ENCODE data around the gene DOCK8. TPM values are rescaled to one million over a fixed set of nuclear protein-coding genes. Genes with fewer than 3 reads are reported as not detected.

The DOCK8 gene
- total RNA-seq, 2 donors from 2014 or later, result 5.2 to 9.5 TPM

DNA sequence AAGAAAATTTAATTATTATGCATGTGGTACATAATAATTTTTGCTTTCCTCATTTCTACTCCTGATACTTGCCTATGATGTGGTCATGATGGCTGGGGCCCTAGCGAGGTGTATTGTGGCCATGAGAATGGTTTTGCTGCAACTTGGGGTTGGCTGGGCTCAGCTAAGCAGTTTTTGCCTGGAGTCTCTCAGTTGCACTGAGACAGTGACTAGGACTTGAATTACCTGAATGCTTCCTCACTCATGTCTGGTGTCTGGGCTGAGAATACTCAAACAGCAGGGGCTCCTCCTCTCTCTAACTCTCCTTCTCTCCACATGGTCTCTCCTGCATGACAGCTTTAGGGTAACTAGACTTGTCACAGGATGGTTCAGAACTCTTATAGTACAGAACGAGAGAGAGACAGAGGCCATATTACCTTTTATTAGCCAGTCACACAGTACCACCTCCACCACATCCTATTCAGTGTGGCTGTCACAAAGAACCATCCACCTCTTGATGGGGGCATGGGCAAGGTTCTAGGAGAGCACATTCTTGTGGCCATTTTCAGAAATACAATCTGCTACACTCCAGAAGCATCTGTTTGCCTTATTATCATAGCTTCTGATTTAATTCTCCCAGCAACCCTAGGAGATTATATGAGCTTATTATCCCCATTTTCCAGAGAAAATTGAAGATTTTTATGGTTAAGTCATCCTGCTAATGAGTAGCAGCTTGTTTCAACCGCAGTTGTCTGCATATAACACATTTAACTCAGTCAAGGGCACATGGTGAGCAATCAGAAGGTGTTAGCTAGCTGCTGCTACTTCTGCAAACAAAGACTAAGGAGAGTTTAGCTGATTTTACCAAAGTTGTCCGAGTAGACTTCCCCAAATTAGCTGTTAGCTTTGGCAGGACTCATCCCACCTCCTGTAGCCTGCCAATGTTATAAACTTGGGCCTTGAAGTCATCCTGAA lies 245.1 kb downstream of the DOCK8 start:
- TF ChIP-seq, protein P1, sequence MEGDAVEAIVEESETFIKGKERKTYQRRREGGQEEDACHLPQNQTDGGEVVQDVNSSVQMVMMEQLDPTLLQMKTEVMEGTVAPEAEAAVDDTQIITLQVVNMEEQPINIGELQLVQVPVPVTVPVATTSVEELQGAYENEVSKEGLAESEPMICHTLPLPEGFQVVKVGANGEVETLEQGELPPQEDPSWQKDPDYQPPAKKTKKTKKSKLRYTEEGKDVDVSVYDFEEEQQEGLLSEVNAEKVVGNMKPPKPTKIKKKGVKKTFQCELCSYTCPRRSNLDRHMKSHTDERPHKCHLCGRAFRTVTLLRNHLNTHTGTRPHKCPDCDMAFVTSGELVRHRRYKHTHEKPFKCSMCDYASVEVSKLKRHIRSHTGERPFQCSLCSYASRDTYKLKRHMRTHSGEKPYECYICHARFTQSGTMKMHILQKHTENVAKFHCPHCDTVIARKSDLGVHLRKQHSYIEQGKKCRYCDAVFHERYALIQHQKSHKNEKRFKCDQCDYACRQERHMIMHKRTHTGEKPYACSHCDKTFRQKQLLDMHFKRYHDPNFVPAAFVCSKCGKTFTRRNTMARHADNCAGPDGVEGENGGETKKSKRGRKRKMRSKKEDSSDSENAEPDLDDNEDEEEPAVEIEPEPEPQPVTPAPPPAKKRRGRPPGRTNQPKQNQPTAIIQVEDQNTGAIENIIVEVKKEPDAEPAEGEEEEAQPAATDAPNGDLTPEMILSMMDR (IDR thresholded peaks at IDR 0.05), result no peak
- Histone ChIP-seq H3K36me3 (no peaks in the 10 kb centered on the region), H3K9me3 (no peaks in the 10 kb centered on the region), H3K27ac (no peak overlapping the region), H3K27me3 (no peaks in the 10 kb centered on the region), H3K4me3 (no peak overlapping the region), H3K4me1 (no peaks in the 10 kb centered on the region)
- DNase-seq (ENCODE audit: low spot score), result no peak

DNA sequence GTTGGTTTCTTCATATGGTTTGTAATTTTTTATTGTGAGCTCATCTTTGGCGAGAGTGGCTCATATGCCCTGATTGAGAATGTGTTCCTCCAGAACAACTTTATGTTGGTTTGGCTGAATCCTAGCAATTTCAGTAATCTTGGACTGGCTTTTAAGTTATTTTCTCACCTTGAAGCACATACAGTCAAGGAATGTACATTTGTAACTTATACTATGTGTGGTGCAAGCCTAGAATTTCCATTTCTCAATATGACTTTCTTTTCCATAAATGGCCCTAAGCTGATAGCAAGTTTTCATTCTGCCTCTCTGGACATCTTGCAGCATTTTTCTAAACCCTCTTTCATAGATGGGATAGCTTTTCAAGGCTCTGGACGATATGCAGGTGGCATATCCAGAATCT lies 247.5 kb downstream of the DOCK8 start:
- DNase-seq (ENCODE audit: low spot score), result no peak
- no peaks in the 10 kb centered on the region for H3K27me3 ChIP-seq
- H3K4me3 ChIP-seq, result no peak overlapping the region
- no peaks in the 10 kb centered on the region for H3K4me1 ChIP-seq
- no peaks in the 10 kb centered on the region for H3K9me3 ChIP-seq
- TF ChIP-seq, protein P1 (IDR thresholded peaks at IDR 0.05), result no peak
- no peaks in the 10 kb centered on the region for H3K36me3 ChIP-seq
- no peak overlapping the region for H3K27ac ChIP-seq

DNA sequence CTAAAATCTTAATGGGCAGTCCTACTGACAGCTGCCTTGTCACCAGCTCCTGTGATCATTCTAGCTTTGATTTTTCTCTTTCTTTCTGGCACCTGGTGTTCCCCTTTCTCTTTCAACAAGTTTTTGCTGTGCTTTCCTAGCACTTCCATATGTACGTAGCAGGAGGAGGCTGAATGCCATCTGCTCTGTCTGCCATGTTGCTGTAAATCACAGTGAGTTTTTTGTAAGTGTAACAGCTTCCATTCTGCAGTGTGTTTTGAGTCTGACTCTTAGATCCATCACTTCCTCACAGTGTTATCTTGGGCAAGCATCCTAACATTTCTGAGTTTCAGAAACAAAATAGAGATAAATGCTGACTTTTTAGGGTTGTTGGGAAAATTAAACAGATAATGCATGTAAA lies 247.9 kb downstream of the DOCK8 start:
- DNase-seq (ENCODE audit: low spot score), result no peak
- Histone ChIP-seq H3K27ac (no peak overlapping the region), H3K27me3 (no peaks in the 10 kb centered on the region), H3K4me3 (no peak overlapping the region), H3K9me3 (no peaks in the 10 kb centered on the region), H3K36me3 (no peaks in the 10 kb centered on the region), H3K4me1 (no peaks in the 10 kb centered on the region)
- TF ChIP-seq, protein P1 (IDR thresholded peaks at IDR 0.05), result no peak

DNA sequence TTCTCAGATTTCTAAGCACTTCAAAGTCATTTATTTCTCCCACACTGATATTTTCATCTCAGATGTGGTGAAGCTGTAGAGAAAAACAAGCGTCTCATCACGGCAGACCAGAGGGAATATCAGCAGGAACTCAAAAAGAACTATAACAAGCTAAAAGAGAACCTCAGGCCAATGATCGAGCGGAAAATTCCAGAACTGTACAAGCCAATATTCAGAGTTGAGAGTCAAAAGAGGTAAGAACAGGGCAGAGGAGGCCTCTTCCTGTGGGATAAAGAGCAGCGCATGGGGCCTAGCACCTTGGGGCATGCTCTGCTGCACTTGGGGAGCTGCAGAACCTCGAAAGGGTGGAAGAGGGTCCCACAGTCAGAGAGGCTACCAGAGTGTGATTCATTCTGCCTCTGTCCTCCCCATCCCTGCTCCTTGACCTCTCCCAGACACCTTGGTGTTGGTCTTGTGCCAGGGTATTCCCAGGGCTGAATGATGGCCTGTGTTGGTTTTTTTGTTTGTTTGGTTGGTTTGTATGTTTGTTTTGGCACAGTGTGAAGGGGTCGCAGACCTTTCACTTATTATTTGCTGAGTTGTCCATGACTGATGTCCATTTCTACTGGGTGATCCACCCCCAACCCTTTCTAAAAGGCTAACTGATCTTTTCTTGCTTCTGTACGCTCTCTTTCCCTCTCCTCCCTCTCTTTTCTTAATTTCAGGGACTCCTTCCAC lies 248.9 kb downstream of the DOCK8 start:
- peaks cover 0 to 5% of the 10 kb centered on the region in 2 donors for H3K4me1 ChIP-seq
- no peaks in the 10 kb centered on the region for H3K9me3 ChIP-seq
- H3K4me3 ChIP-seq, result no peak overlapping the region
- no peak for DNase-seq (ENCODE audit: low spot score)
- TF ChIP-seq, protein P1 (IDR thresholded peaks at IDR 0.05), result no peak
- H3K27me3 ChIP-seq, result no peaks in the 10 kb centered on the region
- H3K27ac ChIP-seq, result no peak overlapping the region
- H3K36me3 ChIP-seq, result no peaks in the 10 kb centered on the region

DNA sequence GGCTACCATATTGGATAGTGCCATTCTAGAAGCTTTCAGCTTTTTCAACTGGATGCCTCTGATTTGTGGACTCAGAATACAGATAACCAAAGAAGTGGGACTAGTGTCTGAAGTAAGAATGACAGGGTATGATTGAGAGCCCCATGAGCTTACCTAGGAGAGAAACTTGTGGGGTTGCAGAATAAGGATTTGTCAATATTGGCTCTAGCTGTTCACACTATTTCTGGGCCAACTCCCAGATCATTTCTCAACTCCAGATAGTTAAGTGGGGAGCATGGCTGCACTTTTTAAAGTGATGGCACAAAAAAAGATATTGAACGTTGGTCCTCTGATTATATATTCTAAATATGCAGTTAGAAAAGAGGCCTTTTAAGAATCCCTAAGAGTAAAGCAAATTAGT lies 252.1 kb downstream of the DOCK8 start:
- no peak for DNase-seq (ENCODE audit: low spot score)
- Histone ChIP-seq H3K9me3 (no peaks in the 10 kb centered on the region), H3K4me1 (peaks cover 0 to 23% of the 10 kb centered on the region in 2 donors), H3K27ac (no peak overlapping the region), H3K36me3 (no peaks in the 10 kb centered on the region), H3K27me3 (no peaks in the 10 kb centered on the region), H3K4me3 (no peak overlapping the region)
- TF ChIP-seq, protein P1 (IDR thresholded peaks at IDR 0.05), result no peak

Measured in right atrium auricular region (tissue), 2 donors.